ENCODE results near the gene PAM. TPM values are rescaled to one million over a fixed set of nuclear protein-coding genes. Genes with fewer than 3 reads are reported as not detected.

Gene PAM
- total and polyA plus RNA-seq, 2 of the 8 experiments (the other 6 are each of a cell fraction or from before 2014, with no cell fraction given), result 30.4 to 67.8 TPM

DNA sequence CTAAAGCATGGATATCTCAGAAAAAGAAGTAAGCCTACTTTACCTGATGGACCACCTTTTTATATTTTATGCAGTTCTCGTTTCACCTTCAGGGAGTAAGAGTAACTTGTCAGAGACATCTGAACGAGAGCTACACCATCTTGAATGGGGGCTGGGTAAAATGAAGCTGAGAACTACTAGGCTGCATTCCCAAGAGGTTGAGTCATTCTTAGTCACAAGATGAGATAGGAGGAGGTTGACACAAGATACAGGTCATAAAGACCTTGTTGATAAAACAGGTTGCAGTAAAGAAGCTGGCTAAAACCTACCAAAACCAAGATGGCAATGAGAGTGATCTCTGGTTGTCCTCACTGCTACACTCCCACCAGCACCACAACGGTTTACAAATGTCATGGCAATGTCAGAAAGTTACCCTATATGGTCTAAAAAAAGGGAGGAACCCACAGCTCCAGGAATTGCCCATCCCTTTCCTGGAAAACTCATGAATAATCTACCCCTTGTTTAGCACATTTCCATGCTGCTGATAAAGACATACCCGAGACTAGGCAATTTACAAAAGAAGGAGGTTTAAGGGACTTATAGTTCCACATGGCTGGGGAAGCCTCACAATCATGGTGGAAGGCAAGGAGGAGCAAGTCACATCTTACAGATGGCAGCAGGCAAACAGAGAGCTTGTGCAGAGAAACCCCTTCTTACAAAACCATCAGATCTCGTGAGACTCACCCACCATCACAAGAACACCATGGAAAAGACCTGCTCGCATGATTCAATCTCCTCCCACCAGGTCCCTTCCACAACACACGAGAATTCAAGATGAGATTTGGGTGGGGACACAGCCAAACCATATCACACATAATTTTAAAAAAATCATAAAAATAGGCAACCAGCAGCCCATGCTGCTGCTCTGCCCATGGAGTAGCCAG is 302.4 kb downstream of the PAM start:
- Histone ChIP-seq H4K91ac (replicated peaks; ENCODE audit: insufficient read length, low read length) (no peak overlapping the region), H4K5ac (ENCODE audit: insufficient read length, low read depth, low read length) (no peak overlapping the region), H3K14ac (ENCODE audit: insufficient read length) (no peak overlapping the region), H2BK12ac (ENCODE audit: low read depth, low read length) (no peak overlapping the region), H2BK5ac (ENCODE audit: low read depth, low read length) (no peak overlapping the region), H3K4me3 (ENCODE audit: extremely low read depth in 1 of 4, insufficient read depth in 2 of 4, low read depth in 3 of 4, low read length in 4 of 4) (no peak overlapping the region), H2BK20ac (ENCODE audit: low read length) (no peak overlapping the region), H3K9ac (replicated peaks in 1 of 4; ENCODE audit: extremely low read depth in 1 of 4, low read depth in 3 of 4, low read length in 3 of 4) (no peak overlapping the region), H3K4me1 (replicated peaks in 1 of 4; ENCODE audit: control insufficient read depth in 3 of 4, insufficient read depth in 4 of 4, low read length in 3 of 4) (peaks cover 0 to 4% (median 2%) of the 10 kb centered on the region in 4 experiments; a peak in 2 of 7 replicates), H2AFZ (ENCODE audit: low read length) (no peak overlapping the region), H3K18ac (ENCODE audit: extremely low read depth, low read length) (no peak overlapping the region), H3K4ac (replicated peaks; ENCODE audit: insufficient read length, low read depth, low read length) (no peak overlapping the region), H3K4me2 (ENCODE audit: insufficient read depth in 1 of 2, low read depth in 2 of 2, low read length in 2 of 2) (no peak overlapping the region), H3K36me3 (ENCODE audit: control insufficient read depth in 2 of 4, insufficient read depth in 4 of 4, low read length in 3 of 4) (no peaks in the 10 kb centered on the region), H2AK5ac (ENCODE audit: low read depth, low read length) (no peak overlapping the region), H3K23me2 (ENCODE audit: low read depth, low read length) (no peaks in the 10 kb centered on the region), H3K27ac (ENCODE audit: low read depth, low read length) (no peak overlapping the region), H4K20me1 (replicated peaks in 1 of 2; ENCODE audit: control insufficient read depth in 1 of 2, insufficient read depth in 2 of 2, low read length in 2 of 2) (no peaks in the 10 kb centered on the region), H3K27me3 (replicated peaks in 1 of 4; ENCODE audit: control insufficient read depth in 3 of 4, extremely low read depth in 1 of 4, insufficient read depth in 3 of 4, low read length in 3 of 4) (no peaks in the 10 kb centered on the region), H2BK15ac (ENCODE audit: low read length) (no peak overlapping the region), H3K23ac (ENCODE audit: insufficient read length) (no peak overlapping the region), H3K56ac (replicated peaks; ENCODE audit: insufficient read length, low read depth, low read length) (no peak overlapping the region), H3K79me2 (ENCODE audit: control insufficient read depth in 1 of 2, insufficient read depth in 2 of 2, low read length in 2 of 2) (no peaks in the 10 kb centered on the region), H4K8ac (ENCODE audit: extremely low read depth, insufficient read depth, low read length) (no peak overlapping the region), H2BK120ac (replicated peaks; ENCODE audit: low read depth, low read length) (no peak overlapping the region), H3K9me3 (ENCODE audit: insufficient read depth in 2 of 2, low read depth in 1 of 2, low read length in 1 of 2) (no peaks in the 10 kb centered on the region), H3K79me1 (ENCODE audit: low read depth, low read length) (no peaks in the 10 kb centered on the region)
- no peak for FAIRE-seq
- DNase-seq (ENCODE audit: low read depth in 1 of 2, low spot score in 2 of 2), result no peak
- POLR2A ChIA-PET (ENCODE audit: partially characterized antibody), result no interaction called here
- CTCF ChIA-PET (ENCODE audit: partially characterized antibody), result interaction anchor here (1.6 kb wide), 1 partner anchor 26 kb away, joined by 6 read pairs; no protein-coding TSS in a partner anchor
- WGBS, 2 experiments (ENCODE audit: extremely low coverage in 1 of 2, insufficient coverage in 1 of 2, insufficient read length in 1 of 2, insufficient replicate concordance in 2 of 2, low coverage in 1 of 2, low lambda C conversion rate in 2 of 2, missing lambda C conversion rate in 1 of 2), result 75% methylated on average over 7 of the region's 7 CpGs; no CpG with 5 or more reads in 1 of the 2 experiments
- no peak for TF ChIP-seq CHD2 (IDR thresholded peaks at IDR 0.05; ENCODE audit: low read length)
- no peak for TF ChIP-seq KDM4A (IDR thresholded peaks at IDR 0.05; ENCODE audit: low read depth, low read length, severe bottlenecking)
- TF ChIP-seq FOSL1 (IDR thresholded peaks at IDR 0.05; ENCODE audit: insufficient read depth, low read depth, low read length), result no peak
- TF ChIP-seq TAF7 (optimal IDR thresholded peaks at IDR 0.05; ENCODE audit: borderline replicate concordance, low read depth, low read length), result no peak
- TF ChIP-seq, protein P1, sequence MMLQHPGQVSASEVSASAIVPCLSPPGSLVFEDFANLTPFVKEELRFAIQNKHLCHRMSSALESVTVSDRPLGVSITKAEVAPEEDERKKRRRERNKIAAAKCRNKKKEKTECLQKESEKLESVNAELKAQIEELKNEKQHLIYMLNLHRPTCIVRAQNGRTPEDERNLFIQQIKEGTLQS (IDR thresholded peaks at IDR 0.05; ENCODE audit: insufficient read depth, low read depth, low read length), result no peak
- TF ChIP-seq, protein P2, sequence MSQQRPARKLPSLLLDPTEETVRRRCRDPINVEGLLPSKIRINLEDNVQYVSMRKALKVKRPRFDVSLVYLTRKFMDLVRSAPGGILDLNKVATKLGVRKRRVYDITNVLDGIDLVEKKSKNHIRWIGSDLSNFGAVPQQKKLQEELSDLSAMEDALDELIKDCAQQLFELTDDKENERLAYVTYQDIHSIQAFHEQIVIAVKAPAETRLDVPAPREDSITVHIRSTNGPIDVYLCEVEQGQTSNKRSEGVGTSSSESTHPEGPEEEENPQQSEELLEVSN (IDR thresholded peaks at IDR 0.05), result no peak
- no peak for TF ChIP-seq CTBP2 (IDR thresholded peaks at IDR 0.05; ENCODE audit: borderline replicate concordance, insufficient read depth, insufficient read length, low read length)
- TF ChIP-seq, protein P3, sequence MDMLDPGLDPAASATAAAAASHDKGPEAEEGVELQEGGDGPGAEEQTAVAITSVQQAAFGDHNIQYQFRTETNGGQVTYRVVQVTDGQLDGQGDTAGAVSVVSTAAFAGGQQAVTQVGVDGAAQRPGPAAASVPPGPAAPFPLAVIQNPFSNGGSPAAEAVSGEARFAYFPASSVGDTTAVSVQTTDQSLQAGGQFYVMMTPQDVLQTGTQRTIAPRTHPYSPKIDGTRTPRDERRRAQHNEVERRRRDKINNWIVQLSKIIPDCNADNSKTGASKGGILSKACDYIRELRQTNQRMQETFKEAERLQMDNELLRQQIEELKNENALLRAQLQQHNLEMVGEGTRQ (IDR thresholded peaks at IDR 0.05; ENCODE audit: low read length), result no peak
- TF ChIP-seq SRF (IDR thresholded peaks at IDR 0.05; ENCODE audit: low read depth, low read length), result no peak

Data from H1 (cell line).